HG03571 (cell line): ENCODE results near the gene GRK5.

Experiments
- ATAC-seq: cut with Tn5 transposase; IDR thresholded peaks from one replicate; pipeline ENCODE4 v1.9.1; 2021; ENCODE audit not compliant: unreplicated experiment

GRK5 gene

DNA sequence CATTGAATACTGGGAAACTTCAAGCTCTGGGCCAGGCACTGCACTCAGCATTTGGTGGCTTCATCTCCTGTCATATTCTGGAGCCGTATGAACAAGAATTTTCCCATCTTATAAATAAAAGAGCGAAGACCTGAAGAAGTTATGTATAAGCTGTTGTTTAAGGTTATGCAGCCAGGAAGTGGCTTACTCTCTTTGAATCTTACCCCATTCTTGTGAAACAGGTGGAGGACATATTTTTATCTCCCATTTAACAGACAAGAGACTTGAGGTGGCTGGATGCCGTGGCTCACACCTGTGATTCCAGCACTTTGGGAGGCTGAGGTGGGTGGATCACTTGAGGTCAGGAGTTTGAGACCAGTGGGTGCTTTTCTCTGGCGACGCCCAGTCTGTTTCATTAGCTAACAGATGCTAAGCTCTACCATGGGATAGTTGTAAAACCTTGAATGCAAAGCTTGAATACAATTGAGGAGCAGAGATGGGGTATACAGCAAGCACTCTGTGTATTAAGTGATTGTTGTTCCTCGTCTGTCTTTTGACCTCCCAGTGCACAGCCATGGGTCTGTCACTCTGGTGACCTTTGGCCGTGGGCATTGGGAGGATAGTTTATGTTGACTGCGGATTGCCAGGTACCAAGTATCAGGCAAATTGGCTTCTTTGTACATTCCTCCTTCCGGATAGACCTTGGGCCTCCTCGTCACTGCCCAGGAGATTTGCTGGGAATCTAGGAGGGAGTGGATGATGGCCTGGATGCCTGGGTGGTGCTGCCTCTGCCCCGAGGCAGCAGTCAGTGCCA, 85.8 kb downstream of the GRK5 start:
- ATAC-seq, result no peak

DNA sequence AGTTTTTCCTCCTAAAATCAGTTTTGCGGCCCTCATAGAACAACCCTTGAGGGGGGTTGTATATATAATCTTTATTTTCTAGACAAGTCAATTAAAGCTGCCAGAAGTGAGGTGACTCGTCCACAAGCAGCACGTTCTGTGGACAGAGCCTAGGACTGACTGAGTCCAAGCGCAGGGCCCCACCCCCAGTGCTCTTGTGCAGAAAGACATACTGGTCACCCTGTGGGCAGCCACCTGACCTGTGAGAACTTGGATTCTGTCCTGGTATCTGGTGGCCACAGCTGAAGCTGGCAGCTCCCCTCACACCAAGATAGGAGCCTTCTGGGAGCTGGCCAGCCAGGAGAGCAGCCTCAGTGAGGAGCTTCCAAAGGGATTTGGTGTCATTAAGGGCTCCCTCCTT, 89.3 kb downstream of the GRK5 start:
- ATAC-seq, result no peak

DNA sequence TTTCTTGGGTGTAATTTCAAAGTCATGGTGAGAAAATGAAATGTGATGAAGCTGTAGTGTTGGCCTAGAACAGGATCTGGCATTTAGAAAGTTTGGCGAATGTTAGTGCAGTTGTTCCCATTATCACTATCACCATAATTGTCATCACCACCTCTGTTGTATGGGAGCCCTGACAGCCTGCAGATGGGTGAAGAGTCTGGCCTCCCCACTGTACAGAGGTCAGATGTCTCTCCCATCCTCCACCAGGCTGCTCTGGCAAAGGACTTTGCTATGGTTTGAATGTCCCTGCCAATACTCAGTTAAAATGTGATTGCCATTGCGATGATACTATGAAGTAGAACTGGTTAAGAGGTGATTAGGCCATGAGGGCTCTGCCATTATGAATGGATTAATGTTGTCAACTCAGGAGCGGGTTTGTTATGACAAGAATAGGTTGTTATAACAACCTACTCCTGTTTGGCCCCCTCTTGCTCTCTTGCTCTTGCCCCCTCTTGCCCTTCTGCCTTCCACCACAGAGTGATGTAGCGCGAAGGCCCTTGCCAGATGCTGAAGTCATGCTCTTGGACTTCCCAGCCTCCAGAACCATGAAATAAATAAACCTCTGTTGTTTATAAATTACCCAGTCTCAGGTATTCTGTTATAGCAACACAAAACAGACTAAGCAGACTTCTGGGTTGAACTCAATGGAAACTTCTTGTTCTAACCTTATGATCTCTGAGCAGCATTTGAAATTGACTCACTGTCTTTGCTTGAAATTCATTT, 90.0 kb downstream of the GRK5 start:
- no peak for ATAC-seq

DNA sequence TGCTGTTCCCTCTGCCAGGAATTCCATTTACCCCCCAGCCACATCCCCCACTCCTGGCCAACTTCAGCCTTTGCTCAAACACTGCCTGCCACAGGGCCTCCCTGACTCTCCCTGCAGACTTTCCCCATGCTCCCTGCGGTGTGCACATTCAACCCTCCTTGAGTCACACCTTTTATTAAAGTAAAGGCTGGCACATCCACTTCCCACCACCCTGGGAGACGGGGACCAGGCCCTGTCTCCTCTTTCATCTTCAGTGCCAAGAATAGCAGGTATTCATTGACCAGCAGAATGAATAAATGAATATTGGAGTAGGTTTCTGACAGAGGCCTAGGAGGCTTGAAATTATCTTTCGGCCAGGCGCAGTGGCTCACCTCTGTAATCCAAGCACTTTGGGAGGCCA, 91.4 kb downstream of the GRK5 start:
- ATAC-seq, result no peak

DNA sequence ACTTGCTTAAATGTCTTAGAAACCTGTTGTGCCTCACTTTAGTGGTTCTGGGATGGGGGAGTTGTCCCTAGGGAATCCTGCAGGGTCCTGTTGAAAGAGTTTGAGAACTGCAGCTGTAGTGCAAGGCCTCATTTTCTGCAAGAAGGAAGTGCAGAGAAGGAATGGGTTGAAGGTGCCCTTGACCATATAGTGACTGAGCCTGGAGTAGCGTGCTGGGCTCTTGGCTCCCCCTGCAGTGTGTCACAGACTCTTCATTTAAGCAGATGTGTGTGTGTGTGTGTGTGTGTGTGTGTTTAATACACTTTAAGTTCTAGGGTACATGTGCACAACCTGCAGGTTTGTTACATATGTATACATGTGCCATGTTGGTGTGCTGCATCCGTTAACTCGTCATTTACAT, 92.2 kb downstream of the GRK5 start:
- ATAC-seq, result no peak

DNA sequence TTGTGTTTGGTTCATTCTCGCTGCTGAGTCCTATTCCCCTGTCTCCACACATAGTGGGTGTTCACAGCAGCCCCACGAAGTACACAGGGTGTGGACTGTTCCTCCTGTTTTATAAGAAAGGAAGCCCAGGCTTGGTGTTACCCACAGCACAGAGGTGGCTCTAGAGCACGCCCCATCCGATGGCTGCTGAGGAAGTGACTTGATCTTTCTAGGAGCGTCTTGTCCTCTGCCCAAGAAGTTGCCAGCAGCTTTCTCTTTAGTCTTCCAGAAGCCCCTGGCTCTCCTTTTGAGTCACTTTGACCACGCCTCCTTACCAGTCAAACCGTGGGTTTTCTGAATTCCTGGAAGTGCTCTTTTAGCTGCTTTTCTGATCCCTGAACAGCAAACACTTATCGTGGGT, 94.0 kb downstream of the GRK5 start:
- no peak for ATAC-seq

DNA sequence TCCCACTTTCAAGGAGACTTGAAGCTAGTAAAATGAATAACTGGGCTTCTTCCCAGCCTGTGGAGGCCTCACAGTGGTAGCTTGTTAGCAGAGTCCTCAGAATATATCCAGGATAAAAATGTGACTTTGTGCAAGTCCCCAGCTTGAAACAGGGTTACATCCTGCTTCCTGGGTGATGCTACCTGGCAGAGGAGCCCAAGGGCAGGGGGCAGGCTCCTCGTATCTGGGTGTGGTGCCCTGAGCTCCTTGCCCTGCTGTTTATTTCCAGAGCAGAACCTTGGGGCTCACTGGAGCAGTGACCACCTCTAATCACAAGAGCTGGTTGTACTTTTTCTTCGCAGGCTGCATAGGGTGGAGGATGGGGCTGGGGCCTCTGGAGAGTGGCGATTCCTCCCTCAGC, 94.8 kb downstream of the GRK5 start:
- no peak for ATAC-seq

DNA sequence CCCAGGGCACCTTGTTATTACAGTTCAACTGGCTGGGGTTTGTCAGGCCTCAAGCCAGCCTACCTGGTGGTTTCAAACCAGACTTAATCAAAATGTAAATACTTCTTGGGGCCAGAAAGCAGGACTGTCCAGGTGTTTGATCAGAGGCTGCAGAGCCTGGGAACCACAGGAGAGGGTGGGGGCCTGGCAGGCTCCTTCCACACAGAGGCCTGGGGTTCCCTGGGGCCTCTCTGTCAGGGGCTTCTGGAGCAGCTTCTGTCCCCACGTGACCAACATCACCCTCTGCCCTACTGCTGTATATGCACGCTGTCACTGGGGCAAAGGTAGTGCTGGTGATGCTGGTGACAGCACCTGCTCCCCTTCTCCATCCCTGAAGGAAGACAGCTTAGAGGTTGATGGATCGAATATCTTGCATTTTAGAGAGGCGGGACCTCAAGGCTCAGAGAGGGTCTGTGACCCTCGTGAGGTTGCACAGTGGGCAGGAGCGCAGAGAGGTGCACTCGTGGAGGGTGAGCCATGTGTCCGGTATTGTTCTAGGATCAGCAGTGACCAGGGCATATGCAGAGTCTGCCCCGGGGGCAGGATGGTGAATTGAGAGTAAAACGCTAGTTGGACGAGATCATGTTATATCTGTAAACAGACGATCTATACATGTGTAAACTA, 95.4 kb downstream of the GRK5 start:
- ATAC-seq, result no peak

DNA sequence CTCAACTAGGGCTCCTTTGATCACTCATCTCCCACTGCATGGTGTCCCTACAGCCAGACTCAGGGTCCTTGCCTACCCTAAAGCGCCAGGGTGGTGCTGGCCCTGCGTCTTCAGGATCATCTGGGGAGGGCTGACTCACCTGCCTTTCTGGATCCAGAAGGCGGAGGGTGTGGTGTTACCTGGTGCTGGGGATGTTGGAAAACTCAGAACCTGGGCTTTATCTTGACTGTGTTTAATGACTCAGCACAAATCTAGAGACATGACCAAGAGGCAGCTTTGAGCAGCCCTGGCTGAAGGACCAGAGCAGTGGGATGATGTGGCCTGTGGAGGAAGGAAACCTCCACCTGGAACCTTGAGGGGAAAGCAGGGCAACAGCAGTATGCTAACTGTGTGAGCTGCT, 96.5 kb downstream of the GRK5 start:
- ATAC-seq, result no peak

DNA sequence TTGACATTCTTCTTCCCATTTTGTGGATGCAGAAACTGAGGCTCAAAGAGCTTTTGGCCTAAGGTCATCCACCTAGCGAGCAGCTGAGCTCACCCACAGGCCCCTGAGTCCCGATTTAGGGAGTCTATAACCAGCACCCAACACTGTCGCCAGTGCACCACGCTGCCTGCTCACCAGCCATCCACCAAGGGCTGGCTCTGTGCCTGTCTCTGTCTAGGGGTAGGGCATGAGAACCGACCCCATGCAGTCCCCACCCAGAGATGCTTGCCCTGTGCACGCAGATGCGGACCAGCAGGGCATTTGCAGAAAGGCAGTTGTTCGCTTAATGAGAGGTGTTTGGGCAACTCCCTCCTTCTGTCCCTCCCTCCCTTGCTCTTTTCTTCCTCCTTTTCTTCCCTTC, 97.2 kb downstream of the GRK5 start:
- no peak for ATAC-seq

DNA sequence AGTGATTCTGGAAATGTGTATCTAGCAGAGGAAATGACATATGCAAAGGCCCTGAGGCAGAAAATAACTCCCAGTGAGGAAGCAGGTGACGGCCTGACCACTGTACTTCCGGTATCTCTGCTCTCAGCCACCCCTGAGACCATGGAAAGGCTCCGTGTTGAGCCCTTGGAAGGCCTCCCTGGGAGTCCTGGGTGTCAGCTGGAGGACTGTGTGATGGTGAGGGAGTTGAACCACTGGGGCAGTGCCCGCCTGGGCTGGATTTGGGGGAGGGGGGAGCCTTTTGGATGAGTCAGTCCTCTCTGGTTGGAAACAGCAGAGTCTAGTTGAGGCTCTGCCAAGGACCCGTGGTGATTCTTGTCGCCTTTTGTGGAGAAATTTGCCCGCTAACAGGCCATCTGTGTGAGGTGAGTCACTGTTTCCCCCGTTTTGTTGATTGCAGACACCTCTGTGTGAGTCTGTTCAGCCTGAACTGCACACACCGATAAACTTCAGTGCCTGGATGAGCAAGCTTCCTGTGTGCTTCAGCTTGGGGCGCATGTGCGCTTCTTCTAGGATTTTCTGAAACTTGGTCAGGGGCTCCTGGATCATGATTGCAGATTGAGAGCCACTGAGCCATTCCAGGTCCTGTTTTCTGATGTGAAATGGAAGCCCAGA, 98.6 kb downstream of the GRK5 start:
- peak; percentile 48 for ATAC-seq

DNA sequence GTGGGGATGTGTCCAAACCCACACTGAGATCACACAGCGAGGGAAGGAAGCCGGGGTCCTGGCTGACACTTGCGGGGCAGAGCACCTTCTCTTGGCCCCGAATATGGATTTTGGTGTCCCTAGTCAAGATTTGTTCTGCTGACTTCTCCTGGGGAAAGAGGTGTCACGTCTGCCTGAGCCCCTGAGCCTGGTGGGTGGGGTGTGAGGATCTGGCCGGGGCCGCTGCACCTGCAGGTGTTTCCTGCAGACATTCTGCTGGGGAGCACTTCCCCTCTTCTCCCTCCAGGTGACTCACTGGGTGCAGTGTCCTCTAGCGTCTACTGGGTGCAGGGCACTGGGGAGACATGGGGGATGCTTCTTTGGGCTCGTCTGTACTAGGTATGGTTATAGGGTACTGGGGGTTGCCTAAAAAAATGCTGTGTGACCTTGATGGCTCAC, 99.2 kb downstream of the GRK5 start:
- peak; percentile 74 for ATAC-seq

DNA sequence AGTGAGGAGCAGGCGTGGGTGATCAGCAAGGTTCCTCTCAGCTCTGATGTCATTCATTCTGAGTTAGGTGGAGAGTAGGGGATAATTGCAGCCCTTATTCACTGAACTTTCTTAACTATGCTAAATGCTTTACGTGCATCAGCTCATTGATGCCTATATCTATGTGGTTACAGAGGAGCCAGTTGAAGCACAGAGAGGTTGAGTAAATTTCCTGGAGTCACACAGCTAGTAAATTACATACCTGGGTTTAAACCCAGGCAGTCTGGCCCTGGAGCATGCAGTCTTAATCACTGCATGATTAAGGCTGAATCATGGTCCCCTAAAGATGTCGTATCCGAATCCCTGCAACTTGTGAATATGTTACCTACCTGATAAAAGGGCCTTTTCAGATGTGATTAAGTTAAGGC, 99.6 kb downstream of the GRK5 start:
- ATAC-seq, result no peak

DNA sequence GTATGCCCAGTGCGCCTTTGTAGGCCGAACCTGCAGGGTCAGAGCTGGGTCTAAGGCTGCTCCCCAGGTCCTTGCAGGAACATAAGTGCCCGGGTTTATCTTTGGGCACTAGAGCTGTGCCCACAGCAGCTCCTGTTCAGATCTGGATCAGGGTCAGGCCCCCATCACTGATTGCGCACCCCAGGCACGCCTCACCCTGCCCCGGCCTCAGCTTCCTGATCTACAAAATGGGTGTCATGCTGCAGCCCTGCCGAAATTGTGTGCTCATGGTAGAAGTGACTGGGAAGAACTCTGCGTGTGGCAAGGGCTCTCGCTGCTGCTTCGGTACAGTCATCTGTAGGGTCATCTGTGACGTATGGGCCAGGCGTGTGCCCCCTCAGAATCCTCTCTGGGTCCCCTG, 100.7 kb downstream of the GRK5 start:
- ATAC-seq, result no peak

DNA sequence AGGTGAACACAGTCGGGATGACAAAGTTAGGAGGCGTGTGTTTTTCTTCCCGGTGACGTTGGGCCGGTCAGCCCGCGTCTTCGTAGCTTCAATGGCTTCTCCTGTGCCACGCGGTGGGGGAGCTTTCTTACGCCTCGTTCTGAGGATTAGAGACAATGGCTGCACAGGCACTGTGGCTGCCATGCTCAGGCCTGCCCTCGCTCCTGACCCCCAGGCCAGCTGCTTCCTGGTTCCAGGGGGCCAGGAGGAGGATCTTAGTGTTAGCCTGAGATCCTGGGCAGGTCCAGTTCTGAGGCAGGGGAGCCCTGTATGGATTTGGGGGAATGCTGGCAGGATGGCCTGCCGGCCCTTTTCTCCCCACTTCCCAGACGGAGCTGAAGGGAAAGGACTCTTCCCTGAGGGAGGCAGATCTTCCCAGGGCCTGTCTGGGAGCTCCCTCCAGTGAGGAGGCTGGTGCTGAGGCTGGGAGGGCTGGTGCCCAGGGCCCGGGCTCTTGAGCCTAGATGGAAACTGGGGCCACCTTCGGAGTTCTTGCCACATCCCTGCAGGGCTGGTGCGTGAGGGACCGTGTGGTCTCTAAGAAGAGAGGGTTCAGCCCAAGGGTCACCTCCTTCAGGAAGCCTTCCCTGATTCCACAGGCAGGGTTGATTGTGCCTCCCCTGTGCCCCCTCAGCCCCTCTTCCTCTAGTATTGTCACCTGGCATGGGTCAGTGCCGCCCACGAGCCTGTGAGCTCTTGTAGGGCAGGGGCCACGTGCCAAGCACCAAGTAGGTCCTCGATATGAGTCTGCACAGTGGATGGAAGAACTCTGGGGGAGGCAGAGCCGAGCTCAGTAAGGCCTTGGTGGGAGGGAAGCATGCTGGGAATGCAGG, 101.4 kb downstream of the GRK5 start:
- ATAC-seq, result no peak

DNA sequence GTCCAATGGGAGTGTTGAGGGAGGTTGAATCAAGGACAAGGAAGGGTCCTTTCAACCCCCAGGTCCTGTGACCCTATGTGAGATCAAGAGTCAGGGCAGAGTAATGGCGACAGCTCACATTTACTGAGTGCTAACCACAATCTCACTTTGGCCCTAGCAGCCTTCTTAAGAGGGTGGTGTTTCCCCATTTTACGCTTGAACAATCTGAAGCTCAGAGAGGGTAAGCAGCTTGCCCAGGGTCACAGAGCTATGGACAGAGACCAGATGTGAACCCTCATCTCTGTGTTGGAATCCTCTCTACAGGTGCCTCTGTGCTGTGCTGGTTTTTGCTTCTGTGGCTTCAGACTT, 102.0 kb downstream of the GRK5 start:
- ATAC-seq, result no peak

DNA sequence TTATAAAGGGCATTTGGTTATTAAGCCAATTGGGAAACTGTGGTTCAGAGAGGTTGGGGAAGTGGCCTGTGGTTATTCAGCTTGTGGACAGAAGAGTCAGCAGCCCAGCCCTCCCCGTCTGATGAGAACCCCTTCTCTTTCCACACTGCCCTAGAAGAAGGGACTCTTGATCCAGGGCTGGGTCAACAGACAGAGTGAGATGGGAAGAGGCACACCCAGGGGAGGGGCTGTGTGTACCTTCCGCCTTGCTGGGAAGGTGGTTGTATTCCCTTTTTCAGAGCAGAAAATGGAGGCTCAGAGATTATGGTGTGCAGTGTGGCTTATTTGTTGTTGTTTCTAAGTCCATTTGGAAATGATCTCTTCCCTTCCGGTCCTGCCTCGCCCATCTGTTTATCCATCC, 103.4 kb downstream of the GRK5 start:
- ATAC-seq, result no peak

DNA sequence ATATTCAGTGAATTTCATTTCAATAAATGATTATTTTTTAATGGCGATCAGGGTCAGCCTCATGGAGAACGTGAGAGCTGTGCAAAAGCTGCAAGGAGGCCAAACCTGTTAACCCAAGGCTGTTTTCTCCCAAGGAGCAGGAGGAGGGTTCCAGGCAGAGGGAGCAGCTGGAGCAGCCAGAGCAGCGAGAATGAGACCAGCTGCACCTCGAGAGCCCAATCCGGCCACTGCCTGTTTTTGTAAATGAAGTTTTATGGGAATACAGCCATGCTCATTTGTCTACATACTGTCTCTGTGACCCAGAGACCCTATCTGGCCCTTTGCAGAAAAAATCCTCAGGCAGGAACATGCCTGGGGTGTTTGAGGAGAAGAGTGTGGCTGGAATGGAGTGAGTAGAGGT, 104.9 kb downstream of the GRK5 start:
- ATAC-seq, result no peak

DNA sequence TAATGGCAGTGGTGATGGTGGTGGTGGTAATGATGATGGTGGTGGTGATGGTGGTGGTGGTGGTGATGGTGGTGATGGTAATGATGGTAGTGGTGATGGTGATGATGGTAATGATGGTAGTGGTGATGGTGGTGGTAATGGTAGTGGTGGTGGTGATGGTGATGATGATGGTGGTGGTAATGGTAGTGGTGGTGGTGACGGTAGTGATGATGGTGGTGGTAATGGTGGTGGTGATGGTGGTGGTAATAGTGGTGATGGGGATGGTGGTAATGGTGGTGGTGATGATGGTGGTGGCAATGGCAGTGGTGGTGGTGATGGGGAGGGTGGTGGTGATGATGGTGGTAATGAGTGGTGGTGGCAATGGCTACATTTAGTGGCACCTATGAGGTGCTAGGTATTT, 105.7 kb downstream of the GRK5 start:
- no peak for ATAC-seq

DNA sequence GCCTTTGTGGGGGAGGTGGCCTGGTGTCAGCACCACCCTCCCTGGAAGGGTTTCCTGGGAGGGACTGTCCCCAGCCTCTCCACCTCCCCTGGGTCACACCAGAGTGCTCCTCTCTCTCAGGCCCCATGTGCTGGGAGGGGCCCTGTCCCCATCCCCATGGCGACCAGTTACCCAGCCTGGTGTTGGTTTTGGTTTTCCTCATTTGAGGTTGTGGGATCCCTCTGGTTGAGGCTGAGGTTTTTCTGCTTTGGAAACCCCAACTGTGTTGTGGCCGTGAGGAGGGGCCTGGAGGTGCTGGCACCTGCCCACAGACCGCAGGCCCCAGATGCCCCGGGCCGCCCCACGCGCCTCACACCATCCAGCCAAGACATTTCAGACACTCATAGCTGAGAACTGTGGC, 106.3 kb downstream of the GRK5 start:
- peak; percentile 71 for ATAC-seq

DNA sequence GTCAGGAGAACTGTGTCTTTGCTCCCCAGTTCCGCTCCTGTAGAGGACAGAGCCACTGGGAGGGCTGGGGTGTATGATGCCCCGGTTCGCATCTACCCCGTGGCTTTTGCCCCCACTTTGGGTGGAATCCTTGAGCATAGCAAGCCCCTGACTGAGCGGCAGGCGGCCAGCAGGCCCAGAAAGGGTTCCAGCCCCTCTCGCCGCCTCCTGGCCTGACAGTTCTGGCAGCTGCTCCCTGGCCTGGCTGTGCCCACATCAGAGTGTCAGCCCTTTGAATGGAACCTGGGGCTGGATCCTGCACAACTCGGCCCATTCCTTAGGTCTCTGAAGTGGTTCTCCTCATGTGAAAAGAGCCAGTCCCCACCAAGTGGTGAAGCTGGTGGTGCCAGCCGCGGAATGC, 106.7 kb downstream of the GRK5 start:
- no peak for ATAC-seq
